ENCODE measurements around the gene SLC24A3.

GRCh38 chr20:19314621-19315020, 102.2 kb downstream of the SLC24A3 start:
- no peak for TF ChIP-seq POLR2AphosphoS5 (IDR thresholded peaks at IDR 0.05; ENCODE audit: borderline replicate concordance, low read depth, low read length)
- TF ChIP-seq EZH2 (IDR thresholded peaks at IDR 0.05), result no peak
